CD4-positive, alpha-beta T cell (primary cell): Measurements from ENCODE around the gene HSPG2. TPM values are rescaled to one million over a fixed set of nuclear protein-coding genes. Genes with fewer than 3 reads are reported as not detected.
"Not testable (repeated sequence)": the region's sequence is repeated elsewhere in the genome, so short reads cannot be mapped to it uniquely, and the experiment has no call there.

ENCODE experiments used
- ATAC-seq: fragments of 200-7000 bp; cut with Tn5 transposase; one replicate; pipeline ENCODE4 v1.10.0; 2022; ENCODE audit warnings: mild to moderate bottlenecking; ENCODE audit not compliant: poor library complexity
- CTCF ChIA-PET: fragments of 350-600 bp; sonication (Branson Sonifier 250); formaldehyde crosslinking; loops from one replicate; lab custom pipeline; 2021; ENCODE audit warnings: antibody characterized with exemption, inconsistent platforms; lab: Charles Lee
- POLR2A ChIA-PET: fragments of 350-600 bp; sonication (Branson Sonifier 250); formaldehyde crosslinking; loops from one replicate; lab custom pipeline; 2021; ENCODE audit warnings: antibody characterized with exemption, inconsistent platforms; lab: Charles Lee
- DNase-seq, 14 experiments: peaks; one replicate each; pipeline ENCODE4 v3.0.0-alpha.2; 2013 to 2020; ENCODE audit warnings: mixed read lengths in 2 of 14
- H3K27ac ChIP-seq, 2 donors: one replicate each; pipeline versions ENCODE4 v1.5.1 to v1.7.0; 2013; ENCODE audit warnings: low read length in 2 of 2, low read depth in 1 of 2, mild to moderate bottlenecking in 1 of 2
- H3K27me3 ChIP-seq, 2 experiments: 1 replicate in 1 of 2; 2 replicates in 1 of 2; pipeline versions ENCODE4 v1.6.1 to v1.7.0; 2013; ENCODE audit warnings: low read length in 2 of 2, control low read depth in 1 of 2, mild to moderate bottlenecking in 1 of 2, moderate library complexity in 1 of 2; ENCODE audit not compliant: insufficient read depth in 2 of 2, control insufficient read depth in 1 of 2
- H3K36me3 ChIP-seq: one replicate; pipeline ENCODE4 v1.6.1; 2013; ENCODE audit warnings: low read length, control low read depth; ENCODE audit not compliant: insufficient read depth
- H3K4me1 ChIP-seq: one replicate; pipeline ENCODE4 v1.6.1; 2013; ENCODE audit warnings: low read length, control low read depth; ENCODE audit not compliant: insufficient read depth
- H3K4me3 ChIP-seq: one replicate; pipeline ENCODE4 v1.5.1; 2013; ENCODE audit warnings: mild to moderate bottlenecking, low read length, moderate library complexity
- H3K9me3 ChIP-seq, 2 experiments: 1 replicate in 1 of 2; 2 replicates in 1 of 2; pipeline versions ENCODE4 v1.6.1 to v1.7.0; 2013; ENCODE audit warnings: low read length in 2 of 2, mild to moderate bottlenecking in 2 of 2, control low read depth in 1 of 2, moderate library complexity in 1 of 2; ENCODE audit not compliant: control insufficient read depth in 1 of 2, insufficient read depth in 1 of 2
- H3K27ac Mint-ChIP-seq: one replicate; pipeline ENCODE4 v1.8.0; 2020; ENCODE audit warnings: mixed read lengths
- H3K27me3 Mint-ChIP-seq: one replicate; pipeline ENCODE4 v1.8.0; 2021; ENCODE audit warnings: mixed read lengths
- H3K36me3 Mint-ChIP-seq: one replicate; pipeline ENCODE4 v1.8.0; 2021; ENCODE audit warnings: low read depth, mixed read lengths
- H3K4me1 Mint-ChIP-seq: one replicate; pipeline ENCODE4 v1.8.0; 2021; ENCODE audit warnings: low read depth, mixed read lengths
- H3K4me3 Mint-ChIP-seq: one replicate; pipeline ENCODE4 v1.8.0; 2020; ENCODE audit warnings: mild to moderate bottlenecking, mixed read lengths
- H3K9me3 Mint-ChIP-seq: one replicate; pipeline ENCODE4 v1.8.0; 2020; ENCODE audit warnings: mixed read lengths
- intact Hi-C, 2 experiments: fragments of 100-400 bp; cut with DNase I in 1 of 2; cut with micrococcal nuclease in 1 of 2; formaldehyde crosslinking; loops; one replicate each; pipeline versions ENCODE4 v1.15.1 to v1.9.0; 2023 to 2025; cut with DNase I, micrococcal nuclease
- total RNA-seq, 174 experiments: library from RNA in 2 of 174; stranded (reverse) in 2 of 174; gene quantifications; one replicate each; pipeline ENCODE4 v1.2.3 and lab custom pipeline; 2021 to 2026

HSPG2 gene
- total RNA-seq, 2 experiments from 2014 or later, result 10.8 to 11.0 TPM

GRCh38 chr1:21980515-21981220 lies 43.6 kb upstream of the HSPG2 start:
- H3K4me1 ChIP-seq, H3K36me3 ChIP-seq, ATAC-seq, H3K27me3 Mint-ChIP-seq, H3K9me3 Mint-ChIP-seq, H3K27me3 ChIP-seq, H3K27ac ChIP-seq, H3K9me3 ChIP-seq, H3K4me1 Mint-ChIP-seq, CTCF ChIA-PET, H3K27ac Mint-ChIP-seq, H3K4me3 ChIP-seq, POLR2A ChIA-PET, H3K4me3 Mint-ChIP-seq, H3K36me3 Mint-ChIP-seq: not testable (repeated sequence)
- intact Hi-C loops, result loop anchor here in 1 of 2 experiments (5.0 kb wide), 1 partner anchor 42 kb away; no protein-coding TSS in a partner anchor
- DNase-seq, result peak in 1 of 14 experiments; percentile 45

GRCh38 chr1:21978209-21978608 lies 41.1 kb upstream of the HSPG2 start:
- H3K4me1 Mint-ChIP-seq, CTCF ChIA-PET, DNase-seq, H3K27me3 ChIP-seq, H3K4me1 ChIP-seq, H3K9me3 ChIP-seq, H3K36me3 Mint-ChIP-seq, H3K9me3 Mint-ChIP-seq, H3K4me3 ChIP-seq, ATAC-seq, H3K4me3 Mint-ChIP-seq, H3K36me3 ChIP-seq, intact Hi-C loops, H3K27ac ChIP-seq, H3K27ac Mint-ChIP-seq, H3K27me3 Mint-ChIP-seq: not testable (repeated sequence)
- POLR2A ChIA-PET, result interaction anchor here (1.4 kb wide), 1 partner anchor 46 kb away, joined by 3 read pairs; no protein-coding TSS in a partner anchor

GRCh38 chr1:21976703-21977239 lies 39.7 kb upstream of the HSPG2 start, which contains the start of gene CELA3B:
CELA3B (plus strand) TSS chr1:21977022; CDS start chr1:21977040, 18 bp downstream.
- H3K27me3 Mint-ChIP-seq, H3K9me3 ChIP-seq, DNase-seq, H3K27ac Mint-ChIP-seq, intact Hi-C loops, H3K36me3 Mint-ChIP-seq, H3K4me3 ChIP-seq, H3K9me3 Mint-ChIP-seq, H3K4me3 Mint-ChIP-seq, POLR2A ChIA-PET, ATAC-seq, H3K4me1 ChIP-seq, H3K4me1 Mint-ChIP-seq, H3K27me3 ChIP-seq, CTCF ChIA-PET, H3K27ac ChIP-seq, H3K36me3 ChIP-seq: not testable (repeated sequence)

GRCh38 chr1:21975296-21975695 lies 38.2 kb upstream of the HSPG2 start:
- H3K9me3 Mint-ChIP-seq, intact Hi-C loops, H3K36me3 ChIP-seq, H3K4me1 ChIP-seq, H3K9me3 ChIP-seq, H3K36me3 Mint-ChIP-seq, H3K27ac ChIP-seq, H3K27ac Mint-ChIP-seq, H3K4me1 Mint-ChIP-seq, H3K4me3 Mint-ChIP-seq, CTCF ChIA-PET, POLR2A ChIA-PET, H3K4me3 ChIP-seq, DNase-seq, ATAC-seq, H3K27me3 Mint-ChIP-seq, H3K27me3 ChIP-seq: not testable (repeated sequence)

- CTCF ChIA-PET, H3K27me3 Mint-ChIP-seq, H3K9me3 ChIP-seq, ATAC-seq, H3K36me3 ChIP-seq, intact Hi-C loops, H3K36me3 Mint-ChIP-seq, POLR2A ChIA-PET, H3K27ac Mint-ChIP-seq, H3K9me3 Mint-ChIP-seq, DNase-seq, H3K4me1 Mint-ChIP-seq, H3K4me1 ChIP-seq, H3K4me3 ChIP-seq, H3K27ac ChIP-seq, H3K27me3 ChIP-seq, H3K4me3 Mint-ChIP-seq: not testable (repeated sequence)
These were observed 37.6 kb upstream of the HSPG2 start for GRCh38 chr1:21974699-21975098.

- H3K4me1 Mint-ChIP-seq, H3K27ac Mint-ChIP-seq, H3K27ac ChIP-seq, H3K27me3 ChIP-seq, CTCF ChIA-PET, H3K27me3 Mint-ChIP-seq, H3K4me1 ChIP-seq, H3K36me3 Mint-ChIP-seq, H3K9me3 Mint-ChIP-seq, ATAC-seq, H3K36me3 ChIP-seq, H3K4me3 ChIP-seq, POLR2A ChIA-PET, DNase-seq, intact Hi-C loops, H3K9me3 ChIP-seq, H3K4me3 Mint-ChIP-seq: not testable (repeated sequence)
These were observed 36.8 kb upstream of the HSPG2 start for GRCh38 chr1:21973948-21974347.

GRCh38 chr1:21972973-21973441 lies 35.9 kb upstream of the HSPG2 start:
- H3K4me1 Mint-ChIP-seq, H3K36me3 Mint-ChIP-seq, intact Hi-C loops, POLR2A ChIA-PET, ATAC-seq, H3K4me1 ChIP-seq, CTCF ChIA-PET, H3K27ac Mint-ChIP-seq, H3K4me3 Mint-ChIP-seq, H3K27me3 ChIP-seq, DNase-seq, H3K27ac ChIP-seq, H3K27me3 Mint-ChIP-seq, H3K9me3 Mint-ChIP-seq, H3K9me3 ChIP-seq, H3K36me3 ChIP-seq, H3K4me3 ChIP-seq: not testable (repeated sequence)
